ENCODE data around the gene ENHO. TPM values are rescaled to one million over a fixed set of nuclear protein-coding genes. Genes with fewer than 3 reads are reported as not detected.
"Not testable (repeated sequence)": the region's sequence is repeated elsewhere in the genome, so short reads cannot be mapped to it uniquely, and the experiment has no call there.

ENHO gene
- polyA plus RNA-seq, 1 donor (not counting 4 experiments of a cell fraction or from before 2014, with no cell fraction given), result not detected

DNA sequence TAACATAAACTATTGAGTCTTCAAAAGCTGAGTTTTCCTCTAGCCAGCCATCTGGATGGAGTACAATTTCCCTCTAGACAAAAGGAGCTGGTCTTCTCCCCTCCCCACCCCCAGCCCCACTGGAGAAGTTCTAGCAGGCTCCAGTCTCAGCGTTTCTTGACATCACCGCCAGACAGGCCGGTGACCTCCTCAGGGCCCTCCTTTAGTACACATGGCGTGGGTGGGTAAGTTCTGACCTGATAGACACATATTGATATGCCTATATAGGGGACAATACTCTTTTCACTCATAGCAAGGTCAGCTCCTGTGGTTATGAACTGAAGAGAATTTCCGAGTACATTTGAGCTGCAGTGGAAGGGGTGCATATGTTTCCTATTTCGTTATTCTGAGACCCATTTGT is 37.0 kb downstream of the ENHO start:
- no peak for TF ChIP-seq EZH2 (IDR thresholded peaks at IDR 0.05; ENCODE audit: low read length)
- TF ChIP-seq, protein P1, sequence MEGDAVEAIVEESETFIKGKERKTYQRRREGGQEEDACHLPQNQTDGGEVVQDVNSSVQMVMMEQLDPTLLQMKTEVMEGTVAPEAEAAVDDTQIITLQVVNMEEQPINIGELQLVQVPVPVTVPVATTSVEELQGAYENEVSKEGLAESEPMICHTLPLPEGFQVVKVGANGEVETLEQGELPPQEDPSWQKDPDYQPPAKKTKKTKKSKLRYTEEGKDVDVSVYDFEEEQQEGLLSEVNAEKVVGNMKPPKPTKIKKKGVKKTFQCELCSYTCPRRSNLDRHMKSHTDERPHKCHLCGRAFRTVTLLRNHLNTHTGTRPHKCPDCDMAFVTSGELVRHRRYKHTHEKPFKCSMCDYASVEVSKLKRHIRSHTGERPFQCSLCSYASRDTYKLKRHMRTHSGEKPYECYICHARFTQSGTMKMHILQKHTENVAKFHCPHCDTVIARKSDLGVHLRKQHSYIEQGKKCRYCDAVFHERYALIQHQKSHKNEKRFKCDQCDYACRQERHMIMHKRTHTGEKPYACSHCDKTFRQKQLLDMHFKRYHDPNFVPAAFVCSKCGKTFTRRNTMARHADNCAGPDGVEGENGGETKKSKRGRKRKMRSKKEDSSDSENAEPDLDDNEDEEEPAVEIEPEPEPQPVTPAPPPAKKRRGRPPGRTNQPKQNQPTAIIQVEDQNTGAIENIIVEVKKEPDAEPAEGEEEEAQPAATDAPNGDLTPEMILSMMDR (optimal IDR thresholded peaks at IDR 0.05 in 1 of 3, IDR thresholded peaks at IDR 0.05 in 1 of 3, conservative IDR thresholded peaks at IDR 0.05 in 1 of 3; ENCODE audit: extremely low read depth in 1 of 3, insufficient read depth in 2 of 3, low read length in 3 of 3), result no peak
- no peaks in the 10 kb centered on the region for H3K79me2 ChIP-seq (ENCODE audit: control insufficient read depth, insufficient read depth, low read length)
- H3K9me1 ChIP-seq (ENCODE audit: control insufficient read depth, extremely low read depth, insufficient read depth, low read length), result no peaks in the 10 kb centered on the region
- H4K20me1 ChIP-seq (ENCODE audit: control insufficient read depth, extremely low read depth, insufficient read depth, low read length), result no peaks in the 10 kb centered on the region
- no peak overlapping the region for H3K9ac ChIP-seq (ENCODE audit: control insufficient read depth, extremely low read depth, insufficient read depth, low read length)
- dilution Hi-C loops (cut with MboI; ENCODE audit: extremely low pct_ligation_motif_present, low sequenced_read_pairs), result no loop called here
- H2AFZ ChIP-seq (ENCODE audit: control insufficient read depth, low read length), result no peak overlapping the region
- H3K27me3 ChIP-seq (ENCODE audit: control insufficient read depth, extremely low read depth, insufficient read depth, low read length), result peaks cover 14% of the 10 kb centered on the region
- DNase-seq (ENCODE audit: low read depth, low spot score) (no peak), FAIRE-seq (no peak)
- H3K36me3 ChIP-seq (ENCODE audit: control insufficient read depth in 2 of 2, extremely low read depth in 1 of 2, insufficient read depth in 2 of 2, low read length in 2 of 2), result no peaks in the 10 kb centered on the region
- H3K4me2 ChIP-seq (ENCODE audit: control insufficient read depth, extremely low read depth, insufficient read depth, low read depth, low read length), result no peak overlapping the region
- H3K9me3 ChIP-seq (ENCODE audit: control insufficient read depth, low read depth, low read length), result no peaks in the 10 kb centered on the region
- H3K27ac ChIP-seq (ENCODE audit: control insufficient read depth, insufficient read depth, low read length), result no peak overlapping the region
- no peak overlapping the region for H3K4me3 ChIP-seq (ENCODE audit: control insufficient read depth in 2 of 3, extremely low read depth in 1 of 3, insufficient read depth in 2 of 3, low read depth in 1 of 3, low read length in 3 of 3)
- no peaks in the 10 kb centered on the region for H3K4me1 ChIP-seq (ENCODE audit: control insufficient read depth, extremely low read depth, insufficient read depth, low read length)

DNA sequence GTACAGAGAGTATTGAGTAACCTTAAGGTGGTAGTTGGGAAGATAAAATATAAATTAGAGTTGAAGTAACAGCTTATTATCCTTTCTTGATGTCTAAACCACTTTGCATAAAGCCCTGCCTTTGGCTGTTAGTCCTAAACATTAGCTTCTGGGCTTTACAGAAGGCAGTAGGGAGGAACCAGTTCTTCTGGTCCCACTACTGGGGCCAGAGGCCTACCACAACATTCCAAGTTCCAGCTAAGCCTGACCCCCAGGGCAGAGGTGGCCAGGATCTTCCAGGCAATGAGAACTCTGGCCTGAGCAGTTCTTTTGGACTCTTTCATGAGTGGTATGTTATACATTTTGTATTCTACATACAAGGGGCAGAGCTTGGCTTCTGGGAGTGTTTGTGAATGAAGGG is 38.1 kb downstream of the ENHO start:
- H3K9me1 ChIP-seq (ENCODE audit: control insufficient read depth, extremely low read depth, insufficient read depth, low read length), result no peaks in the 10 kb centered on the region
- H3K27ac ChIP-seq (ENCODE audit: control insufficient read depth, insufficient read depth, low read length), result no peak overlapping the region
- no peak overlapping the region for H3K4me3 ChIP-seq (ENCODE audit: control insufficient read depth in 2 of 3, extremely low read depth in 1 of 3, insufficient read depth in 2 of 3, low read depth in 1 of 3, low read length in 3 of 3)
- H4K20me1 ChIP-seq (ENCODE audit: control insufficient read depth, extremely low read depth, insufficient read depth, low read length), result no peaks in the 10 kb centered on the region
- no peaks in the 10 kb centered on the region for H3K79me2 ChIP-seq (ENCODE audit: control insufficient read depth, insufficient read depth, low read length)
- no peaks in the 10 kb centered on the region for H3K36me3 ChIP-seq (ENCODE audit: control insufficient read depth in 2 of 2, extremely low read depth in 1 of 2, insufficient read depth in 2 of 2, low read length in 2 of 2)
- H3K4me2 ChIP-seq (ENCODE audit: control insufficient read depth, extremely low read depth, insufficient read depth, low read depth, low read length), result no peak overlapping the region
- no peaks in the 10 kb centered on the region for H3K9me3 ChIP-seq (ENCODE audit: control insufficient read depth, low read depth, low read length)
- H3K27me3 ChIP-seq (ENCODE audit: control insufficient read depth, extremely low read depth, insufficient read depth, low read length), result peaks cover 14% of the 10 kb centered on the region
- H3K4me1 ChIP-seq (ENCODE audit: control insufficient read depth, extremely low read depth, insufficient read depth, low read length), result no peaks in the 10 kb centered on the region
- dilution Hi-C loops (cut with MboI; ENCODE audit: extremely low pct_ligation_motif_present, low sequenced_read_pairs), result no loop called here
- no peak overlapping the region for H2AFZ ChIP-seq (ENCODE audit: control insufficient read depth, low read length)
- TF ChIP-seq EZH2 (IDR thresholded peaks at IDR 0.05; ENCODE audit: low read length), result no peak
- TF ChIP-seq, protein P1 (optimal IDR thresholded peaks at IDR 0.05 in 1 of 3, IDR thresholded peaks at IDR 0.05 in 1 of 3, conservative IDR thresholded peaks at IDR 0.05 in 1 of 3; ENCODE audit: extremely low read depth in 1 of 3, insufficient read depth in 2 of 3, low read length in 3 of 3), result no peak
- no peak for FAIRE-seq
- no peak for DNase-seq (ENCODE audit: low read depth, low spot score)
- H3K9ac ChIP-seq (ENCODE audit: control insufficient read depth, extremely low read depth, insufficient read depth, low read length), result no peak overlapping the region

DNA sequence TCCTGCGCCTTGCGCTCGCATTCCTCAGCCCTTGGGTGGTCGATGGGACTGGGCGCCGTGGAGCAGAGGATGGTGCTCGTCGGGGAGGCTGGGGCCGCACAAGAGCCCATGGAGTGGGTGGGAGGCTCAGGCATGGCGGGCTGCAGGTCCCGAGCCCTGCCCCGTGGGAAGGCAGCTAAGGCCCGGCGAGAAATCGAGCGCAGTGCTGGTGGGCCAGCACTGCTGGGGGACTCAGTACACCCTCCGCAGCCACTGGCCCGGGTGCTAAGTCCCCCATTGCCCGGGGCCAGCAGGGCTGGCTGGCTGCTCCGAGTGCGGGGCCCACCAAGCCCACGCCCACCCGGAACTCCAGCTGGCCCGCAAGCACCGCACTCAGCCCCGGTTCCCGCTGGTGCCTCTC is 40.0 kb downstream of the ENHO start:
- H3K27ac ChIP-seq (ENCODE audit: control insufficient read depth, insufficient read depth, low read length); H3K9ac ChIP-seq (ENCODE audit: control insufficient read depth, extremely low read depth, insufficient read depth, low read length); DNase-seq (ENCODE audit: low read depth, low spot score); H3K9me1 ChIP-seq (ENCODE audit: control insufficient read depth, extremely low read depth, insufficient read depth, low read length); H3K36me3 ChIP-seq (ENCODE audit: control insufficient read depth in 2 of 2, extremely low read depth in 1 of 2, insufficient read depth in 2 of 2, low read length in 2 of 2); H3K79me2 ChIP-seq (ENCODE audit: control insufficient read depth, insufficient read depth, low read length); H3K4me3 ChIP-seq (ENCODE audit: control insufficient read depth in 2 of 3, extremely low read depth in 1 of 3, insufficient read depth in 2 of 3, low read depth in 1 of 3, low read length in 3 of 3); H3K4me2 ChIP-seq (ENCODE audit: control insufficient read depth, extremely low read depth, insufficient read depth, low read depth, low read length); dilution Hi-C loops (cut with MboI; ENCODE audit: extremely low pct_ligation_motif_present, low sequenced_read_pairs); FAIRE-seq; H3K9me3 ChIP-seq (ENCODE audit: control insufficient read depth, low read depth, low read length); H4K20me1 ChIP-seq (ENCODE audit: control insufficient read depth, extremely low read depth, insufficient read depth, low read length); H3K4me1 ChIP-seq (ENCODE audit: control insufficient read depth, extremely low read depth, insufficient read depth, low read length); H3K27me3 ChIP-seq (ENCODE audit: control insufficient read depth, extremely low read depth, insufficient read depth, low read length); H2AFZ ChIP-seq (ENCODE audit: control insufficient read depth, low read length): not testable (repeated sequence)

GRCh38 chr9:34481620-34482019 is 41.2 kb downstream of the ENHO start:
- dilution Hi-C loops (cut with MboI; ENCODE audit: extremely low pct_ligation_motif_present, low sequenced_read_pairs); FAIRE-seq; H3K36me3 ChIP-seq (ENCODE audit: control insufficient read depth in 2 of 2, extremely low read depth in 1 of 2, insufficient read depth in 2 of 2, low read length in 2 of 2): not testable (repeated sequence)

More at GRCh38 chr9:34481620-34482019, 41.2 kb downstream of the ENHO start:
- H3K4me1 ChIP-seq (ENCODE audit: control insufficient read depth, extremely low read depth, insufficient read depth, low read length); H3K27me3 ChIP-seq (ENCODE audit: control insufficient read depth, extremely low read depth, insufficient read depth, low read length); H4K20me1 ChIP-seq (ENCODE audit: control insufficient read depth, extremely low read depth, insufficient read depth, low read length); H3K27ac ChIP-seq (ENCODE audit: control insufficient read depth, insufficient read depth, low read length); H3K4me3 ChIP-seq (ENCODE audit: control insufficient read depth in 2 of 3, extremely low read depth in 1 of 3, insufficient read depth in 2 of 3, low read depth in 1 of 3, low read length in 3 of 3); H3K9ac ChIP-seq (ENCODE audit: control insufficient read depth, extremely low read depth, insufficient read depth, low read length); H3K9me3 ChIP-seq (ENCODE audit: control insufficient read depth, low read depth, low read length); H3K4me2 ChIP-seq (ENCODE audit: control insufficient read depth, extremely low read depth, insufficient read depth, low read depth, low read length); DNase-seq (ENCODE audit: low read depth, low spot score); H3K79me2 ChIP-seq (ENCODE audit: control insufficient read depth, insufficient read depth, low read length); H2AFZ ChIP-seq (ENCODE audit: control insufficient read depth, low read length); H3K9me1 ChIP-seq (ENCODE audit: control insufficient read depth, extremely low read depth, insufficient read depth, low read length): not testable (repeated sequence)

All from keratinocyte (primary cell).